ENCODE results near the gene KCTD10. TPM values are rescaled to one million over a fixed set of nuclear protein-coding genes. Genes with fewer than 3 reads are reported as not detected.

Gene KCTD10
- polyA plus RNA-seq, 1 donor (not counting 4 experiments of a cell fraction or from before 2014, with no cell fraction given) = 107 TPM

- H2AFZ ChIP-seq (ENCODE audit: control insufficient read depth, low read length) = no peak overlapping the region
- DNase-seq (ENCODE audit: low read depth, low spot score) (no peak), FAIRE-seq (no peak)
- H3K4me2 ChIP-seq (ENCODE audit: control insufficient read depth, extremely low read depth, insufficient read depth, low read depth, low read length) = no peak overlapping the region
- no peak overlapping the region for H3K27ac ChIP-seq (ENCODE audit: control insufficient read depth, insufficient read depth, low read length)
- no peak overlapping the region for H3K9ac ChIP-seq (ENCODE audit: control insufficient read depth, extremely low read depth, insufficient read depth, low read length)
- TF ChIP-seq CTCF (optimal IDR thresholded peaks at IDR 0.05 in 1 of 3, IDR thresholded peaks at IDR 0.05 in 1 of 3, conservative IDR thresholded peaks at IDR 0.05 in 1 of 3; ENCODE audit: extremely low read depth in 1 of 3, insufficient read depth in 2 of 3, low read length in 3 of 3) (no peak), EZH2 (IDR thresholded peaks at IDR 0.05; ENCODE audit: low read length) (no peak)
- no peaks in the 10 kb centered on the region for H3K27me3 ChIP-seq (ENCODE audit: control insufficient read depth, extremely low read depth, insufficient read depth, low read length)
- no peak overlapping the region for H3K4me3 ChIP-seq (ENCODE audit: control insufficient read depth in 2 of 3, extremely low read depth in 1 of 3, insufficient read depth in 2 of 3, low read depth in 1 of 3, low read length in 3 of 3)
- no peaks in the 10 kb centered on the region for H3K9me1 ChIP-seq (ENCODE audit: control insufficient read depth, extremely low read depth, insufficient read depth, low read length)
- H3K4me1 ChIP-seq (ENCODE audit: control insufficient read depth, extremely low read depth, insufficient read depth, low read length) = no peaks in the 10 kb centered on the region
- no peaks in the 10 kb centered on the region for H3K9me3 ChIP-seq (ENCODE audit: control insufficient read depth, low read depth, low read length)
- dilution Hi-C loops (cut with MboI; ENCODE audit: extremely low pct_ligation_motif_present, low sequenced_read_pairs) = loop anchor here (25.0 kb wide), 1 partner anchor 263 kb away; no protein-coding TSS in a partner anchor
- H3K79me2 ChIP-seq (ENCODE audit: control insufficient read depth, insufficient read depth, low read length) = no peaks in the 10 kb centered on the region
- H3K36me3 ChIP-seq (ENCODE audit: control insufficient read depth in 2 of 2, extremely low read depth in 1 of 2, insufficient read depth in 2 of 2, low read length in 2 of 2) = peaks cover 18 to 35% of the 10 kb centered on the region in 2 experiments
- H4K20me1 ChIP-seq (ENCODE audit: control insufficient read depth, extremely low read depth, insufficient read depth, low read length) = no peaks in the 10 kb centered on the region
These were observed 47.6 kb upstream of the KCTD10 start for GRCh38 chr12:109524466-109525278.

GRCh38 chr12:109523504-109523903 is 46.4 kb upstream of the KCTD10 start:
- Histone ChIP-seq H4K20me1 (ENCODE audit: control insufficient read depth, extremely low read depth, insufficient read depth, low read length) (no peaks in the 10 kb centered on the region), H3K9me3 (ENCODE audit: control insufficient read depth, low read depth, low read length) (no peaks in the 10 kb centered on the region), H3K79me2 (ENCODE audit: control insufficient read depth, insufficient read depth, low read length) (no peaks in the 10 kb centered on the region), H3K27ac (ENCODE audit: control insufficient read depth, insufficient read depth, low read length) (no peak overlapping the region), H3K27me3 (ENCODE audit: control insufficient read depth, extremely low read depth, insufficient read depth, low read length) (no peaks in the 10 kb centered on the region), H3K9me1 (ENCODE audit: control insufficient read depth, extremely low read depth, insufficient read depth, low read length) (no peaks in the 10 kb centered on the region), H3K4me3 (ENCODE audit: control insufficient read depth in 2 of 3, extremely low read depth in 1 of 3, insufficient read depth in 2 of 3, low read depth in 1 of 3, low read length in 3 of 3) (no peak overlapping the region), H3K9ac (ENCODE audit: control insufficient read depth, extremely low read depth, insufficient read depth, low read length) (no peak overlapping the region), H2AFZ (ENCODE audit: control insufficient read depth, low read length) (no peak overlapping the region), H3K36me3 (ENCODE audit: control insufficient read depth in 2 of 2, extremely low read depth in 1 of 2, insufficient read depth in 2 of 2, low read length in 2 of 2) (peaks cover 18 to 37% of the 10 kb centered on the region in 2 experiments), H3K4me1 (ENCODE audit: control insufficient read depth, extremely low read depth, insufficient read depth, low read length) (no peaks in the 10 kb centered on the region), H3K4me2 (ENCODE audit: control insufficient read depth, extremely low read depth, insufficient read depth, low read depth, low read length) (no peak overlapping the region)
- dilution Hi-C loops (cut with MboI; ENCODE audit: extremely low pct_ligation_motif_present, low sequenced_read_pairs) = no loop called here
- FAIRE-seq (no peak), DNase-seq (ENCODE audit: low read depth, low spot score) (no peak)
- TF ChIP-seq EZH2 (IDR thresholded peaks at IDR 0.05; ENCODE audit: low read length) (no peak), CTCF (optimal IDR thresholded peaks at IDR 0.05 in 1 of 3, IDR thresholded peaks at IDR 0.05 in 1 of 3, conservative IDR thresholded peaks at IDR 0.05 in 1 of 3; ENCODE audit: extremely low read depth in 1 of 3, insufficient read depth in 2 of 3, low read length in 3 of 3) (no peak)
